ENCODE data around the gene TCL1A. TPM values are rescaled to one million over a fixed set of nuclear protein-coding genes. Genes with fewer than 3 reads are reported as not detected.

Gene TCL1A
- total RNA-seq, 1 donor from 2014 or later: not detected

GRCh38 chr14:95698287-95698686 is 15.6 kb downstream of the TCL1A start:
- no peak overlapping the region for H3K4me2 ChIP-seq (ENCODE audit: low read length)
- H3K79me2 ChIP-seq (ENCODE audit: insufficient read depth, low read length): no peaks in the 10 kb centered on the region
- Mint-ChIP-seq H3K4me1 (ENCODE audit: low read depth, unreplicated experiment) (peaks cover 7% of the 10 kb centered on the region), H3K27ac (ENCODE audit: unreplicated experiment) (no peak overlapping the region), H3K36me3 (ENCODE audit: low read depth, unreplicated experiment) (no peaks in the 10 kb centered on the region), H3K4me3 (ENCODE audit: unreplicated experiment) (no peak overlapping the region), H3K27me3 (ENCODE audit: low read depth, unreplicated experiment) (peaks cover 6% of the 10 kb centered on the region), H3K9me3 (ENCODE audit: unreplicated experiment) (peaks cover 4% of the 10 kb centered on the region)
- DNase-seq (ENCODE audit: low read depth) (no peak), FAIRE-seq (no peak)
- H4K20me1 ChIP-seq (ENCODE audit: insufficient read depth, low read length): no peaks in the 10 kb centered on the region
- TF ChIP-seq CTCF (IDR thresholded peaks at IDR 0.05; ENCODE audit: insufficient read depth, low read depth, low read length): no peak
- TF ChIP-seq EZH2 (IDR thresholded peaks at IDR 0.05; ENCODE audit: insufficient read depth, low read length): no peak
- H3K9ac ChIP-seq (ENCODE audit: low read length): no peak overlapping the region
- no peaks in the 10 kb centered on the region for H3K4me1 ChIP-seq (ENCODE audit: insufficient read depth, low read length)
- H2AFZ ChIP-seq (ENCODE audit: low read depth, low read length): no peak overlapping the region
- H3K4me3 ChIP-seq (ENCODE audit: insufficient read depth, low read depth, low read length): no peak overlapping the region
- no peaks in the 10 kb centered on the region for H3K36me3 ChIP-seq (ENCODE audit: insufficient read depth, low read length)
- no peak overlapping the region for H3K27ac ChIP-seq (ENCODE audit: low read depth, low read length)
- no peaks in the 10 kb centered on the region for H3K27me3 ChIP-seq (ENCODE audit: insufficient read depth, low read length)
- H3K9me3 ChIP-seq (ENCODE audit: insufficient read depth, low read depth, low read length): no peaks in the 10 kb centered on the region

- H3K9me3 Mint-ChIP-seq (ENCODE audit: unreplicated experiment): peaks cover 4% of the 10 kb centered on the region
- no peak for DNase-seq (ENCODE audit: low read depth)
- H2AFZ ChIP-seq (ENCODE audit: low read depth, low read length): no peak overlapping the region
- no peaks in the 10 kb centered on the region for H4K20me1 ChIP-seq (ENCODE audit: insufficient read depth, low read length)
- FAIRE-seq: no peak
- no peak overlapping the region for H3K27ac ChIP-seq (ENCODE audit: low read depth, low read length)
- no peaks in the 10 kb centered on the region for H3K36me3 Mint-ChIP-seq (ENCODE audit: low read depth, unreplicated experiment)
- no peaks in the 10 kb centered on the region for H3K9me3 ChIP-seq (ENCODE audit: insufficient read depth, low read depth, low read length)
- H3K27me3 ChIP-seq (ENCODE audit: insufficient read depth, low read length): no peaks in the 10 kb centered on the region
- no peaks in the 10 kb centered on the region for H3K79me2 ChIP-seq (ENCODE audit: insufficient read depth, low read length)
- H3K4me3 Mint-ChIP-seq (ENCODE audit: unreplicated experiment): no peak overlapping the region
- H3K27ac Mint-ChIP-seq (ENCODE audit: unreplicated experiment): peak overlapping the region; percentile 65
- H3K36me3 ChIP-seq (ENCODE audit: insufficient read depth, low read length): no peaks in the 10 kb centered on the region
- H3K4me2 ChIP-seq (ENCODE audit: low read length): no peak overlapping the region
- H3K4me1 ChIP-seq (ENCODE audit: insufficient read depth, low read length): no peaks in the 10 kb centered on the region
- no peak overlapping the region for H3K9ac ChIP-seq (ENCODE audit: low read length)
- H3K4me3 ChIP-seq (ENCODE audit: insufficient read depth, low read depth, low read length): no peak overlapping the region
- TF ChIP-seq EZH2 (IDR thresholded peaks at IDR 0.05; ENCODE audit: insufficient read depth, low read length) (no peak), CTCF (IDR thresholded peaks at IDR 0.05; ENCODE audit: insufficient read depth, low read depth, low read length) (no peak)
- H3K27me3 Mint-ChIP-seq (ENCODE audit: low read depth, unreplicated experiment): peaks cover 10% of the 10 kb centered on the region
- peaks cover 7% of the 10 kb centered on the region for H3K4me1 Mint-ChIP-seq (ENCODE audit: low read depth, unreplicated experiment)
These were observed 16.2 kb downstream of the TCL1A start for GRCh38 chr14:95697764-95698163.

- no peak for DNase-seq (ENCODE audit: low read depth)
- Histone ChIP-seq H3K4me3 (ENCODE audit: insufficient read depth, low read depth, low read length) (no peak overlapping the region), H2AFZ (ENCODE audit: low read depth, low read length) (no peak overlapping the region), H4K20me1 (ENCODE audit: insufficient read depth, low read length) (no peaks in the 10 kb centered on the region), H3K4me1 (ENCODE audit: insufficient read depth, low read length) (no peaks in the 10 kb centered on the region), H3K36me3 (ENCODE audit: insufficient read depth, low read length) (no peaks in the 10 kb centered on the region), H3K4me2 (ENCODE audit: low read length) (no peak overlapping the region), H3K9me3 (ENCODE audit: insufficient read depth, low read depth, low read length) (no peaks in the 10 kb centered on the region), H3K27me3 (ENCODE audit: insufficient read depth, low read length) (no peaks in the 10 kb centered on the region), H3K9ac (ENCODE audit: low read length) (no peak overlapping the region), H3K27ac (ENCODE audit: low read depth, low read length) (no peak overlapping the region), H3K79me2 (ENCODE audit: insufficient read depth, low read length) (no peaks in the 10 kb centered on the region)
- peaks cover 6% of the 10 kb centered on the region for H3K9me3 Mint-ChIP-seq (ENCODE audit: unreplicated experiment)
- no peak overlapping the region for H3K27ac Mint-ChIP-seq (ENCODE audit: unreplicated experiment)
- no peak overlapping the region for H3K4me3 Mint-ChIP-seq (ENCODE audit: unreplicated experiment)
- peaks cover 5% of the 10 kb centered on the region for H3K4me1 Mint-ChIP-seq (ENCODE audit: low read depth, unreplicated experiment)
- FAIRE-seq: no peak
- TF ChIP-seq CTCF (IDR thresholded peaks at IDR 0.05; ENCODE audit: insufficient read depth, low read depth, low read length) (no peak), EZH2 (IDR thresholded peaks at IDR 0.05; ENCODE audit: insufficient read depth, low read length) (no peak)
- peaks cover 20% of the 10 kb centered on the region for H3K27me3 Mint-ChIP-seq (ENCODE audit: low read depth, unreplicated experiment)
- no peaks in the 10 kb centered on the region for H3K36me3 Mint-ChIP-seq (ENCODE audit: low read depth, unreplicated experiment)
These were observed 17.2 kb downstream of the TCL1A start for GRCh38 chr14:95696741-95697140.

Measured in astrocyte (in vitro differentiated cells and primary cell).